Spleen (tissue), 11 donors: ENCODE results near the gene STK38. TPM values are rescaled to one million over a fixed set of nuclear protein-coding genes. Genes with fewer than 3 reads are reported as not detected.

Source experiments
- DNase-seq: peaks from one replicate; pipeline ENCODE4 v3.0.0-alpha.2; 2020
- H3K27ac ChIP-seq, 8 donors: fragments of 200-600 bp; sonication (generic) in 7 of 8; 1 replicate in 4 of 8; 2 replicates in 4 of 8; pipeline versions ENCODE4 v1.5.0 to v1.8.0; 2016 to 2021; ENCODE audit warnings: inconsistent platforms in 4 of 8, mild to moderate bottlenecking in 4 of 8, moderate library complexity in 1 of 8
- H3K27me3 ChIP-seq, 7 donors: fragments of 200-600 bp; sonication (generic) in 6 of 7; replicated peaks in 1 of 7; 1 replicate in 4 of 7; 2 replicates in 3 of 7; pipeline versions ENCODE4 v1.5.0 to v1.8.0; 2016 to 2021; ENCODE audit warnings: inconsistent platforms in 3 of 7, mild to moderate bottlenecking in 1 of 7
- H3K36me3 ChIP-seq, 6 donors: fragments of 200-600 bp; sonication (generic) in 5 of 6; 1 replicate in 4 of 6; 2 replicates in 2 of 6; pipeline versions ENCODE4 v1.5.0 to v1.8.0; 2016 to 2021; ENCODE audit warnings: inconsistent platforms in 2 of 6
- H3K4me1 ChIP-seq, 6 donors: fragments of 200-600 bp; sonication (generic) in 5 of 6; 1 replicate in 3 of 6; 2 replicates in 3 of 6; pipeline versions ENCODE4 v1.5.0 to v1.8.0; 2016 to 2021; ENCODE audit warnings: inconsistent platforms in 3 of 6
- H3K4me3 ChIP-seq, 8 donors: fragments of 200-600 bp; sonication (generic) in 7 of 8; 1 replicate in 4 of 8; 2 replicates in 4 of 8; pipeline versions ENCODE4 v1.5.0 to v1.8.0; 2016 to 2021; ENCODE audit warnings: inconsistent platforms in 4 of 8, mild to moderate bottlenecking in 4 of 8, moderate library complexity in 2 of 8
- H3K9me3 ChIP-seq, 8 donors: fragments of 200-600 bp; sonication (generic) in 7 of 8; 1 replicate in 4 of 8; 2 replicates in 4 of 8; pipeline versions ENCODE4 v1.5.0 to v1.8.0; 2016 to 2021; ENCODE audit warnings: inconsistent platforms in 4 of 8
- POLR2A ChIP-seq, 3 donors: fragments of 450-650 bp; IDR thresholded peaks; one replicate each; pipeline ENCODE4 v1.5.1; 2017; ENCODE audit warnings: antibody characterized with exemption in 3 of 3, mild to moderate bottlenecking in 1 of 3
- POLR2AphosphoS5 ChIP-seq, 3 donors: sonication (generic); formaldehyde crosslinking; IDR thresholded peaks; one replicate each; pipeline ENCODE4 v1.5.1; 2017; ENCODE audit warnings: antibody characterized with exemption in 3 of 3
- WGBS, 5 donors: extraction: QIAGEN DNeasy Blood & Tissue Kit in 3 of 5; methylation state at CpG; one replicate each; pipeline versions ENCODE4 v1.1.5 to v1.1.7; 2013 to 2018; 5-methylcytosine and 5-hydroxymethylcytosine counted together
- intact Hi-C: fragments of 100-400 bp; cut with DNase I; formaldehyde crosslinking; loops from one replicate; pipeline ENCODE4 v1.15.0; 2023; ENCODE audit warnings: low total_unique reads
- polyA plus RNA-seq, 3 donors: library from polyadenylated mRNA; stranded (reverse); fragments of 200-250 nt; gene quantifications; one replicate each; pipeline ENCODE4 v1.2.1, GENCODE V29; 2013
- total RNA-seq, 7 donors: library from RNA; depleted of rRNA in 3 of 7; stranded (reverse); fragments of >200 nt in 3 of 7; fragmentation: NEBNext Ultra II Directional in 4 of 7; extraction: Animal tissue kit (Norgen Biotek cat#: 25700) in 4 of 7; gene quantifications; one replicate each; pipeline versions ENCODE4 v1.1.0 to v1.2.1, GENCODE V29; 2016 to 2021
- TF ChIP-seq, protein P1 (sequence below), 11 experiments: fragments of 200-600 bp in 7 of 11; fragments of 450-650 bp in 4 of 11; sonication (generic) in 4 of 11; IDR thresholded peaks in 8 of 11; conservative IDR thresholded peaks in 3 of 11; 1 replicate in 7 of 11; 2 replicates in 4 of 11; pipeline versions ENCODE4 v1.4.0 to v1.8.0; 2016 to 2021; ENCODE audit warnings: antibody characterized with exemption in 11 of 11, inconsistent platforms in 4 of 11, mild to moderate bottlenecking in 1 of 11
- donor health status: healthy with polysubstance abuse.
- donor health status: DM: no; HTN: no; CAD: no; lungs with moderate emphysema.
- donor health status: DM: no; HTN: no; CAD: no.
- donor health status: Bipolar disorder and iron deficiency.
- donor health status: healthy.
- donor health status: DM: no; HTN: no; CAD: no.
- donor health status: DM: yes; HTN: yes; CAD: no.

STK38 gene
- total and polyA plus RNA-seq, 10 donors, result 16.4 to 51.8 (median 34.0) TPM

- peak in 1 of 3 donors; percentile 38 for TF ChIP-seq POLR2AphosphoS5 (IDR thresholded peaks at IDR 0.05)
- TF ChIP-seq POLR2A (IDR thresholded peaks at IDR 0.05), result no peak
- no peak for DNase-seq
- peaks cover 0 to 99% (median 54%) of the 10 kb centered on the region in 6 donors for H3K36me3 ChIP-seq
- H3K4me3 ChIP-seq, result no peak overlapping the region
- intact Hi-C loops, result no loop called here
- H3K27me3 ChIP-seq, result no peaks in the 10 kb centered on the region
- WGBS, 5 donors, result 98 to 100% (median 100%) methylated on average over 3 of the region's 3 CpGs
- H3K27ac ChIP-seq, result no peak overlapping the region
- no peaks in the 10 kb centered on the region for H3K9me3 ChIP-seq
- peaks cover 0 to 20% (median 0%) of the 10 kb centered on the region in 6 donors for H3K4me1 ChIP-seq
Measured at GRCh38 chr6:36510365-36510764, 36.9 kb downstream of the STK38 start.

GRCh38 chr6:36508532-36508931 lies 38.7 kb downstream of the STK38 start:
- DNase-seq, result no peak
- peaks cover 0 to 14% (median 0%) of the 10 kb centered on the region in 6 donors for H3K4me1 ChIP-seq
- intact Hi-C loops, result no loop called here
- WGBS, 5 donors, result 92 to 96% (median 94%) methylated on average over 10 of the region's 10 CpGs
- H3K4me3 ChIP-seq, result no peak overlapping the region
- peaks cover 0 to 99% (median 48%) of the 10 kb centered on the region in 6 donors for H3K36me3 ChIP-seq
- TF ChIP-seq, protein P1, sequence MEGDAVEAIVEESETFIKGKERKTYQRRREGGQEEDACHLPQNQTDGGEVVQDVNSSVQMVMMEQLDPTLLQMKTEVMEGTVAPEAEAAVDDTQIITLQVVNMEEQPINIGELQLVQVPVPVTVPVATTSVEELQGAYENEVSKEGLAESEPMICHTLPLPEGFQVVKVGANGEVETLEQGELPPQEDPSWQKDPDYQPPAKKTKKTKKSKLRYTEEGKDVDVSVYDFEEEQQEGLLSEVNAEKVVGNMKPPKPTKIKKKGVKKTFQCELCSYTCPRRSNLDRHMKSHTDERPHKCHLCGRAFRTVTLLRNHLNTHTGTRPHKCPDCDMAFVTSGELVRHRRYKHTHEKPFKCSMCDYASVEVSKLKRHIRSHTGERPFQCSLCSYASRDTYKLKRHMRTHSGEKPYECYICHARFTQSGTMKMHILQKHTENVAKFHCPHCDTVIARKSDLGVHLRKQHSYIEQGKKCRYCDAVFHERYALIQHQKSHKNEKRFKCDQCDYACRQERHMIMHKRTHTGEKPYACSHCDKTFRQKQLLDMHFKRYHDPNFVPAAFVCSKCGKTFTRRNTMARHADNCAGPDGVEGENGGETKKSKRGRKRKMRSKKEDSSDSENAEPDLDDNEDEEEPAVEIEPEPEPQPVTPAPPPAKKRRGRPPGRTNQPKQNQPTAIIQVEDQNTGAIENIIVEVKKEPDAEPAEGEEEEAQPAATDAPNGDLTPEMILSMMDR (IDR thresholded peaks at IDR 0.05 in 8 of 11, conservative IDR thresholded peaks at IDR 0.05 in 3 of 11), result no peak
- peak in 2 of 3 donors; percentile 11 to 53 for TF ChIP-seq POLR2AphosphoS5 (IDR thresholded peaks at IDR 0.05)
- no peak overlapping the region for H3K27ac ChIP-seq
- H3K27me3 ChIP-seq, result no peaks in the 10 kb centered on the region
- H3K9me3 ChIP-seq, result no peaks in the 10 kb centered on the region

DNA sequence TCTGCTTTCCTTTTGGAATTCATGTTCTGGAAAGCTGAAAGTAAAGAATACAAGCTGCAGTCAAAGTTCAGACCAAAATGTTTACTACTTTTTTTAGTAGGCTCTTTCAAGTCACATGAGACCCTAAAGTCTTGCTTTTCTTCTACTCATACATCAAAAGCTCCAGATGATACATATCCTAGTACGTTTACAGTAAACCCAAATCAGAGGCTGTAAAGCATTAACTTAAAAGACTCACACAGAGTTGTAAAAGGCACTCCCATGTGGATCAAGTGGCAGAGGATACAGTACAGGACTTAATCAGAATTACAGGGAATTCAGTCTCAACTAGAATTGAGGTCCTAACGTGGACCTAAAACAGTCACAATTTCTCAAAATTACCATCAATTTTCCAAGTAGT lies 40.7 kb downstream of the STK38 start:
- WGBS, 5 donors, result 81 to 91% (median 89%) methylated on average over 2 of the region's 2 CpGs
- DNase-seq, result no peak
- TF ChIP-seq, protein P1 (IDR thresholded peaks at IDR 0.05 in 8 of 11, conservative IDR thresholded peaks at IDR 0.05 in 3 of 11), result no peak
- TF ChIP-seq POLR2A (IDR thresholded peaks at IDR 0.05) (no peak), POLR2AphosphoS5 (IDR thresholded peaks at IDR 0.05) (no peak)

GRCh38 chr6:36505744-36506534 lies 41.3 kb downstream of the STK38 start:
- DNase-seq, result no peak
- TF ChIP-seq, protein P1 (IDR thresholded peaks at IDR 0.05 in 8 of 11, conservative IDR thresholded peaks at IDR 0.05 in 3 of 11), result no peak
- TF ChIP-seq POLR2A (IDR thresholded peaks at IDR 0.05) (no peak), POLR2AphosphoS5 (IDR thresholded peaks at IDR 0.05) (no peak)
- intact Hi-C loops, result no loop called here
- Histone ChIP-seq H3K27me3 (no peaks in the 10 kb centered on the region), H3K9me3 (no peaks in the 10 kb centered on the region), H3K27ac (no peak overlapping the region), H3K4me1 (peaks cover 0 to 14% (median 0%) of the 10 kb centered on the region in 6 donors), H3K36me3 (peaks cover 0 to 98% (median 28%) of the 10 kb centered on the region in 6 donors), H3K4me3 (no peak overlapping the region)
- WGBS, 5 donors, result 72 to 82% (median 73%) methylated on average over 6 of the region's 6 CpGs

More for the DNA sequence above, 40.7 kb downstream of the STK38 start:
- H3K4me1 ChIP-seq, result peaks cover 0 to 14% (median 0%) of the 10 kb centered on the region in 6 donors
- intact Hi-C loops, result no loop called here
- H3K9me3 ChIP-seq, result no peaks in the 10 kb centered on the region
- H3K36me3 ChIP-seq, result peaks cover 0 to 98% (median 32%) of the 10 kb centered on the region in 6 donors
- H3K4me3 ChIP-seq, result no peak overlapping the region
- no peak overlapping the region for H3K27ac ChIP-seq
- no peaks in the 10 kb centered on the region for H3K27me3 ChIP-seq
